Epithelial cell of esophagus (primary cell): ENCODE data around the gene TENT4A.

Experiments used
- DNase-seq: peaks from one replicate; pipeline ENCODE4 v3.0.0; 2010; ENCODE audit warnings: low read depth
- H3K4me3 ChIP-seq: 2 replicates; pipeline ENCODE4 v1.5.1; 2011; ENCODE audit warnings: mild to moderate bottlenecking, low read length, control low read depth
- CTCF ChIP-seq: IDR thresholded peaks from 2 replicates; pipeline ENCODE4 v1.5.1; 2011; ENCODE audit warnings: low read depth, mild to moderate bottlenecking, low read length, control low read depth, inconsistent platforms; ENCODE audit not compliant: insufficient read depth; ENCODE audit errors: missing control alignments

TENT4A gene

GRCh38 chr5:6750142-6750840, 37.1 kb downstream of the TENT4A start:
- no peak for DNase-seq
- no peak for TF ChIP-seq CTCF
- no peak overlapping the region for H3K4me3 ChIP-seq

- DNase-seq, result no peak
- no peak overlapping the region for H3K4me3 ChIP-seq
- TF ChIP-seq CTCF, result no peak
Observed at GRCh38 chr5:6750951-6751685, 37.9 kb downstream of the TENT4A start.

- DNase-seq, result no peak
- H3K4me3 ChIP-seq, result no peak overlapping the region
- no peak for TF ChIP-seq CTCF
Observed at GRCh38 chr5:6752236-6752635, 39.0 kb downstream of the TENT4A start.

GRCh38 chr5:6752782-6753181, 39.5 kb downstream of the TENT4A start:
- no peak for DNase-seq
- TF ChIP-seq CTCF, result no peak
- H3K4me3 ChIP-seq, result no peak overlapping the region

- TF ChIP-seq CTCF, result no peak
- no peak for DNase-seq
- no peak overlapping the region for H3K4me3 ChIP-seq
Observed at GRCh38 chr5:6753851-6754250, 40.6 kb downstream of the TENT4A start.

- DNase-seq, result no peak
- H3K4me3 ChIP-seq, result no peak overlapping the region
- no peak for TF ChIP-seq CTCF
Observed at GRCh38 chr5:6754766-6755165, 41.5 kb downstream of the TENT4A start.
